Pancreas (tissue), 10 donors: Measurements from ENCODE around the gene GINM1. TPM values are rescaled to one million over a fixed set of nuclear protein-coding genes. Genes with fewer than 3 reads are reported as not detected.

Experiments used
- ATAC-seq, 4 donors: fragments of 200-7000 bp; cut with Tn5 transposase; one replicate each; pipeline versions ENCODE4 v1.8.0 to v1.9.1; 2020; ENCODE audit warnings: mild to moderate bottlenecking in 4 of 4, moderate library complexity in 4 of 4
- DNase-seq, 6 donors: peaks; one replicate each; pipeline ENCODE4 v3.0.0-alpha.2; 2020
- FAIRE-seq: peaks from 2 replicates; lab custom pipeline; 2012; peaks lifted over from hg19 to GRCh38; lab: Jason Lieb, UNC
- H3K27ac ChIP-seq, 4 donors: fragments of 200-600 bp; sonication (generic); 1 replicate in 3 of 4; 2 replicates in 1 of 4; pipeline versions ENCODE4 v1.5.0 to v1.8.0; 2020
- H3K27me3 ChIP-seq, 4 donors: fragments of 200-600 bp; one replicate each; pipeline ENCODE4 v1.8.0; 2021
- H3K36me3 ChIP-seq, 3 donors: fragments of 200-600 bp; sonication (generic) in 1 of 3; one replicate each; pipeline versions ENCODE4 v1.5.0 to v1.8.0; 2020 to 2021
- H3K4me1 ChIP-seq, 3 donors: fragments of 200-600 bp; one replicate each; pipeline ENCODE4 v1.8.0; 2021
- H3K4me3 ChIP-seq, 4 donors: fragments of 200-600 bp; sonication (generic) in 2 of 4; one replicate each; pipeline versions ENCODE4 v1.5.0 to v1.8.0; 2020 to 2021
- H3K9me3 ChIP-seq, 4 donors: fragments of 200-600 bp; one replicate each; pipeline ENCODE4 v1.8.0; 2021
- WGBS, 2 donors: extraction: QIAGEN DNeasy Blood & Tissue Kit; methylation state at CpG; one replicate each; pipeline ENCODE4 v1.1.7; 2013; 5-methylcytosine and 5-hydroxymethylcytosine counted together
- intact Hi-C, 3 donors: fragments of 100-400 bp; cut with DNase I; formaldehyde crosslinking; loops; one replicate each; pipeline versions ENCODE4 v1.11.1 to v1.14.2; 2022
- polyA plus RNA-seq, 2 donors: library from polyadenylated mRNA; stranded (reverse); fragments of 200-250 nt; gene quantifications; one replicate each; pipeline ENCODE4 v1.2.3, GENCODE V29; 2013
- total RNA-seq, 6 donors: library from RNA; stranded (reverse); fragmentation: NEBNext Ultra II Directional in 4 of 6; extraction: Animal tissue kit (Norgen Biotek cat#: 25700) in 4 of 6; gene quantifications; one replicate each; pipeline versions ENCODE4 v1.2.1 to v1.2.4, GENCODE V29; 2021 to 2023
- TF ChIP-seq, protein P1 (sequence below), 4 donors: fragments of 200-600 bp; sonication (generic) in 3 of 4; IDR thresholded peaks; one replicate each; pipeline versions ENCODE4 v1.5.0 to v1.8.0; 2021; ENCODE audit warnings: antibody characterized with exemption in 4 of 4
- donor health status: healthy with polysubstance abuse.
- donor health status: DM: no; HTN: no; CAD: no; lungs with moderate emphysema.
- donor health status: DM: no; HTN: no; CAD: no.
- donor health status: control.
- donor health status: control.
- donor health status: Bipolar disorder and iron deficiency.
- donor health status: DM: yes; HTN: yes; CAD: no.
- donor health status: DM: no; HTN: no; CAD: no.
- donor health status: DM: no; HTN: no; CAD: no.
- donor health status: DM: yes; HTN: yes; CAD: no.

The GINM1 gene
- total and polyA plus RNA-seq, 8 donors = 10.6 to 31.6 (median 22.6) TPM

DNA sequence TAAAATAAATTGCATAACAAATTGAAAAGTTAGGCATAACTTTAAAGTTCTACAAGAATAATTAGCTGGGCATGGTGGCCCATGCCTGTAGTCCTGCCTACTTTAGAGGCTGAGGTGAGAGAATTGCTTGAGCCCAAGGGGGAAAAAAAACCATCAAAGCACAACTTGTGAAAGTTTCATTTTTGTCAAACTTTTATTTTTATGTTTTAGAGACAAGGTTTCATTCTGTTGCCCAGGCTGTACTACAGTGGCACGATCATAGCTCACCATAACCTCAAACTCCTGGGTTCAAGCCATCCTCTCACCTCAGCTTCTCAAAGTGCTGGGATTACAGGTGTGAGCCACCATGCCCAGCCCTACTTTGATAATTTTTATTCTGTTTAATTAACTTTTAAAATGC is 68.1 kb downstream of the GINM1 start:
- FAIRE-seq = no peak
- ATAC-seq = no peak
- H3K36me3 ChIP-seq = no peaks in the 10 kb centered on the region
- H3K4me1 ChIP-seq = no peaks in the 10 kb centered on the region
- TF ChIP-seq, protein P1, sequence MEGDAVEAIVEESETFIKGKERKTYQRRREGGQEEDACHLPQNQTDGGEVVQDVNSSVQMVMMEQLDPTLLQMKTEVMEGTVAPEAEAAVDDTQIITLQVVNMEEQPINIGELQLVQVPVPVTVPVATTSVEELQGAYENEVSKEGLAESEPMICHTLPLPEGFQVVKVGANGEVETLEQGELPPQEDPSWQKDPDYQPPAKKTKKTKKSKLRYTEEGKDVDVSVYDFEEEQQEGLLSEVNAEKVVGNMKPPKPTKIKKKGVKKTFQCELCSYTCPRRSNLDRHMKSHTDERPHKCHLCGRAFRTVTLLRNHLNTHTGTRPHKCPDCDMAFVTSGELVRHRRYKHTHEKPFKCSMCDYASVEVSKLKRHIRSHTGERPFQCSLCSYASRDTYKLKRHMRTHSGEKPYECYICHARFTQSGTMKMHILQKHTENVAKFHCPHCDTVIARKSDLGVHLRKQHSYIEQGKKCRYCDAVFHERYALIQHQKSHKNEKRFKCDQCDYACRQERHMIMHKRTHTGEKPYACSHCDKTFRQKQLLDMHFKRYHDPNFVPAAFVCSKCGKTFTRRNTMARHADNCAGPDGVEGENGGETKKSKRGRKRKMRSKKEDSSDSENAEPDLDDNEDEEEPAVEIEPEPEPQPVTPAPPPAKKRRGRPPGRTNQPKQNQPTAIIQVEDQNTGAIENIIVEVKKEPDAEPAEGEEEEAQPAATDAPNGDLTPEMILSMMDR (IDR thresholded peaks at IDR 0.05) = no peak
- no peaks in the 10 kb centered on the region for H3K9me3 ChIP-seq
- no peak overlapping the region for H3K4me3 ChIP-seq
- no peak for DNase-seq
- 97 to 100% methylated on average over 1 of the region's 1 CpG for WGBS, 2 donors
- no peaks in the 10 kb centered on the region for H3K27me3 ChIP-seq
- intact Hi-C loops = no loop called here
- no peak overlapping the region for H3K27ac ChIP-seq

GRCh38 chr6:149636124-149636523 is 69.9 kb downstream of the GINM1 start:
- no peak for DNase-seq
- FAIRE-seq = no peak
- Histone ChIP-seq H3K27ac (no peak overlapping the region), H3K9me3 (no peaks in the 10 kb centered on the region), H3K36me3 (no peaks in the 10 kb centered on the region), H3K4me3 (no peak overlapping the region), H3K27me3 (no peaks in the 10 kb centered on the region), H3K4me1 (no peaks in the 10 kb centered on the region)
- ATAC-seq = no peak
- 68 to 74% methylated on average over 2 of the region's 2 CpGs for whole genome bisulfite sequencing, 2 donors
- intact Hi-C loops = no loop called here
- TF ChIP-seq, protein P1 (IDR thresholded peaks at IDR 0.05) = no peak

Other genes starting within 250 kb of the GINM1 start
- gene TAB2, start 248.7 kb upstream of the GINM1 start, total RNA-seq = 10 to 100 TPM; 19.6 to 35.1 (median 23.8) TPM
- 10 to 100 TPM in 1 of 2 donors, 1 to 10 TPM in 1; 6.6 to 13.9 TPM for gene TAB2, start 248.7 kb upstream of the GINM1 start, polyA plus RNA-seq
- gene SUMO4, start 166.1 kb upstream of the GINM1 start, total RNA-seq = 1 to 10 TPM in 1 of 6 donors, under 1 TPM in 5; 0.28 to 1.5 (median 0.90) TPM
- under 1 TPM in 1 of 2 donors, not detected in 1; 0.09 TPM for gene SUMO4, start 166.1 kb upstream of the GINM1 start, polyA plus RNA-seq
- gene ZC3H12D, start 81.4 kb upstream of the GINM1 start, total RNA-seq = 1 to 10 TPM in 1 of 6 donors, under 1 TPM in 5; 0.08 to 1.1 (median 0.56) TPM
- under 1 TPM; 0.16 to 0.23 TPM for gene ZC3H12D, start 81.4 kb upstream of the GINM1 start, polyA plus RNA-seq
- 10 to 100 TPM in 2 of 6 donors, 1 to 10 TPM in 4; 6.5 to 13.4 (median 8.0) TPM for gene PPIL4, start 20.3 kb upstream of the GINM1 start, total RNA-seq
- 10 to 100 TPM in 1 of 2 donors, 1 to 10 TPM in 1; 9.1 to 14.2 TPM for gene PPIL4, start 20.3 kb upstream of the GINM1 start, polyA plus RNA-seq
- gene KATNA1, start 82.3 kb downstream of the GINM1 start, total RNA-seq = 1 to 10 TPM; 3.5 to 6.5 (median 4.8) TPM
- gene KATNA1, start 82.3 kb downstream of the GINM1 start, polyA plus RNA-seq = 1 to 10 TPM; 3.5 to 7.7 TPM
- gene LATS1, start 151.7 kb downstream of the GINM1 start, total RNA-seq = 10 to 100 TPM in 3 of 6 donors, 1 to 10 TPM in 3; 8.8 to 17.4 (median 10.4) TPM
- 1 to 10 TPM; 5.2 to 6.1 TPM for gene LATS1, start 151.7 kb downstream of the GINM1 start, polyA plus RNA-seq
- gene NUP43, start 180.2 kb downstream of the GINM1 start, total RNA-seq = 10 to 100 TPM; 13.1 to 21.0 (median 16.6) TPM
- 1 to 10 TPM; 7.2 to 7.8 TPM for gene NUP43, start 180.2 kb downstream of the GINM1 start, polyA plus RNA-seq
- gene PCMT1, start 183.4 kb downstream of the GINM1 start, total RNA-seq = 10 to 100 TPM; 20.3 to 33.2 (median 26.9) TPM
- 10 to 100 TPM in 1 of 2 donors, 1 to 10 TPM in 1; 9.7 to 35.6 TPM for gene PCMT1, start 183.4 kb downstream of the GINM1 start, polyA plus RNA-seq